Bone marrow (tissue), 2 donors: Measurements from ENCODE around the gene SLITRK2.

Experiments
- DNase-seq, 2 donors: peaks; one replicate each; lab custom pipeline; 2025; lab: John Stamatoyannopoulos, UW

SLITRK2 gene

GRCh38 chrX:145856181-145856580 is 38.6 kb downstream of the SLITRK2 start:
- DNase-seq = no peak

- DNase-seq = no peak
Observed at GRCh38 chrX:145861818-145862217, 44.2 kb downstream of the SLITRK2 start.

- DNase-seq = no peak
Observed at GRCh38 chrX:145865082-145865481, 47.5 kb downstream of the SLITRK2 start.
